Measurements from ENCODE around the gene FRMD4A. TPM values are rescaled to one million over a fixed set of nuclear protein-coding genes. Genes with fewer than 3 reads are reported as not detected.

Gene FRMD4A
- total and polyA plus RNA-seq, 10 of the 15 experiments (the other 5 are each of a cell fraction or from before 2014, with no cell fraction given) = 17.8 to 75.2 (median 39.1) TPM

DNA sequence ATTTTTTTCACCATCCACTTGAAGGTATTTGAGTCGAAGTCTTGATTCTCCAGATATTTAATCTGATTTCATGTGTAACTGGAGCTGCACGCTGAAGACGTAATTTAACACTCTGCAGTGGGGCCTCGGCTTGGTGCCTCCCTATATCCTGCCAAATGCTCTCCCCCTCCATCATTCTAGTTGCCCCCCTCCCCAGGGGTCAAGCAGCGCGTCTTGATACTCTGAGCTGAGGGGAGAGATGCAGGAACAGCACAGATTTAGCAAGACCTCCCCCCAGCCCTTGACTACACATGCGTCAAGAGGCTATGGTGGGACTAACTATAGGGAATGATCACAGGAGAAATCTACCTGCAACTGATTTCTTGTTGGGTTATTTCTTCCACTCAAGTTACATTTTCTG is 658.2 kb downstream of the FRMD4A start (continued):
- TF ChIP-seq IRF3 (IDR thresholded peaks at IDR 0.05) = no peak
- TF ChIP-seq TCF7 (IDR thresholded peaks at IDR 0.05; ENCODE audit: borderline replicate concordance) = no peak
- TF ChIP-seq, protein P1, sequence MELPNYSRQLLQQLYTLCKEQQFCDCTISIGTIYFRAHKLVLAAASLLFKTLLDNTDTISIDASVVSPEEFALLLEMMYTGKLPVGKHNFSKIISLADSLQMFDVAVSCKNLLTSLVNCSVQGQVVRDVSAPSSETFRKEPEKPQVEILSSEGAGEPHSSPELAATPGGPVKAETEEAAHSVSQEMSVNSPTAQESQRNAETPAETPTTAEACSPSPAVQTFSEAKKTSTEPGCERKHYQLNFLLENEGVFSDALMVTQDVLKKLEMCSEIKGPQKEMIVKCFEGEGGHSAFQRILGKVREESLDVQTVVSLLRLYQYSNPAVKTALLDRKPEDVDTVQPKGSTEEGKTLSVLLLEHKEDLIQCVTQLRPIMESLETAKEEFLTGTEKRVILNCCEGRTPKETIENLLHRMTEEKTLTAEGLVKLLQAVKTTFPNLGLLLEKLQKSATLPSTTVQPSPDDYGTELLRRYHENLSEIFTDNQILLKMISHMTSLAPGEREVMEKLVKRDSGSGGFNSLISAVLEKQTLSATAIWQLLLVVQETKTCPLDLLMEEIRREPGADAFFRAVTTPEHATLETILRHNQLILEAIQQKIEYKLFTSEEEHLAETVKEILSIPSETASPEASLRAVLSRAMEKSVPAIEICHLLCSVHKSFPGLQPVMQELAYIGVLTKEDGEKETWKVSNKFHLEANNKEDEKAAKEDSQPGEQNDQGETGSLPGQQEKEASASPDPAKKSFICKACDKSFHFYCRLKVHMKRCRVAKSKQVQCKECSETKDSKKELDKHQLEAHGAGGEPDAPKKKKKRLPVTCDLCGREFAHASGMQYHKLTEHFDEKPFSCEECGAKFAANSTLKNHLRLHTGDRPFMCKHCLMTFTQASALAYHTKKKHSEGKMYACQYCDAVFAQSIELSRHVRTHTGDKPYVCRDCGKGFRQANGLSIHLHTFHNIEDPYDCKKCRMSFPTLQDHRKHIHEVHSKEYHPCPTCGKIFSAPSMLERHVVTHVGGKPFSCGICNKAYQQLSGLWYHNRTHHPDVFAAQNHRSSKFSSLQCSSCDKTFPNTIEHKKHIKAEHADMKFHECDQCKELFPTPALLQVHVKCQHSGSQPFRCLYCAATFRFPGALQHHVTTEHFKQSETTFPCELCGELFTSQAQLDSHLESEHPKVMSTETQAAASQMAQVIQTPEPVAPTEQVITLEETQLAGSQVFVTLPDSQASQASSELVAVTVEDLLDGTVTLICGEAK (IDR thresholded peaks at IDR 0.05; ENCODE audit: borderline replicate concordance) = no peak
- no peak for TF ChIP-seq GATAD2B (conservative IDR thresholded peaks at IDR 0.05; ENCODE audit: low read depth)

DNA sequence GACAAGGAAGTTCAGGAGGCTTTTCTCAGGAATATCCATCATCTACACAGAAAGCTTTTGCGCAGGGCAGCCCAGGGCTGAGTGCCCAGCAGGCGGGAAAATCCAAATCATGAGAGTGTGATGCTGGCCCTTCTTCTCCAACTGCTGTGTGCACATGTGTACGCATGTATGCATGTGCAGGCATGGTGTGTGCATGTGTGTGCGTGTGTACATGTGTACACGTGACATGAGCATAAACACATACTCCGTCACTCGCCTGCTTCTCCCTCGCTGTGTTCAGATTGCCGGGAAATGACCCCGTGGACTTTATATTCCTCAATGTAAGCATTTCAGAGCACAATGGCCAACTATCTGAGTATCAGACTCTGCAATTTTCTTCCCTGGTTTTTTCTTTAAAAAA is 658.8 kb downstream of the FRMD4A start:
- WGBS (ENCODE audit: insufficient coverage, insufficient replicate concordance, low lambda C conversion rate, missing lambda C conversion rate) = 84% methylated on average over 10 of the region's 10 CpGs
- FAIRE-seq (no peak), DNase-seq (ENCODE audit: low read depth, low spot score) (no peak), ATAC-seq (no peak)
- Histone ChIP-seq H3K36me3 (ENCODE audit: control insufficient read depth in 2 of 2, insufficient read depth in 2 of 2, low read length in 1 of 2) (peaks cover 17 to 35% of the 10 kb centered on the region in 2 experiments), H3K27me3 (replicated peaks in 1 of 2; ENCODE audit: control insufficient read depth in 2 of 2, insufficient read depth in 2 of 2, low read length in 1 of 2) (no peaks in the 10 kb centered on the region), H3K27ac (ENCODE audit: control insufficient read depth, insufficient read depth) (no peak overlapping the region), H3K4me1 (ENCODE audit: control insufficient read depth, insufficient read depth, low read length) (no peaks in the 10 kb centered on the region), H3K4me3 (no peak overlapping the region), H3K9me3 (replicated peaks; ENCODE audit: control insufficient read depth, insufficient read depth, low read length) (no peaks in the 10 kb centered on the region), H3K4me2 (ENCODE audit: control insufficient read depth, insufficient read depth) (no peak overlapping the region), H2AFZ (ENCODE audit: control insufficient read depth, low read depth, low read length) (no peak overlapping the region), H3K79me2 (ENCODE audit: control insufficient read depth, insufficient read depth, low read length) (no peaks in the 10 kb centered on the region), H3K9ac (ENCODE audit: control insufficient read depth, insufficient read depth, low read length) (no peak overlapping the region), H4K20me1 (ENCODE audit: control insufficient read depth, insufficient read depth) (no peaks in the 10 kb centered on the region; the same call in 1 of the 2 replicates)
- CTCF ChIA-PET = interaction anchor here (2.4 kb wide), 1 partner anchor 12 kb away, joined by 8 read pairs; no protein-coding TSS in a partner anchor
- no TSS peak for BruUV-seq (replicated peaks)
- SMC1A ChIA-PET (ENCODE audit: uncharacterized antibody, unreplicated experiment) = interaction anchor here (1.3 kb wide), 1 partner anchor 10 kb away, joined by 4 read pairs; no protein-coding TSS in a partner anchor
- intact Hi-C loops (cut with micrococcal nuclease; ENCODE audit: unreplicated experiment) (no loop called here), in situ Hi-C loops (cut with MboI) (no loop called here)
- TF ChIP-seq TAF1 (IDR thresholded peaks at IDR 0.05; ENCODE audit: borderline replicate concordance, low read depth, low read length) (no peak), POLR2AphosphoS5 (IDR thresholded peaks at IDR 0.05; ENCODE audit: low read length) (0 out of 2 replicates have a peak, but pooled peaks have one; percentile 40), SMARCA5 (IDR thresholded peaks at IDR 0.05) (no peak), FOS (IDR thresholded peaks at IDR 0.05; ENCODE audit: borderline replicate concordance, extremely low read depth, insufficient read length) (no peak), ATF2 (IDR thresholded peaks at IDR 0.05; ENCODE audit: low read length) (no peak), ZNF384 (IDR thresholded peaks at IDR 0.05; ENCODE audit: borderline replicate concordance, low read depth, low read length) (no peak), POLR2A (IDR thresholded peaks at IDR 0.05; ENCODE audit: low read depth, low read length) (peak; percentile 32; the same call in 1 of the 2 replicates)
- POLR2A ChIA-PET = no interaction called here
- RAD21 ChIA-PET (ENCODE audit: unreplicated experiment) = no interaction called here

Data from GM12878 (cell line).